Measurements from ENCODE around the gene HOXA13. TPM values are rescaled to one million over a fixed set of nuclear protein-coding genes. Genes with fewer than 3 reads are reported as not detected.

HOXA13 gene
- total RNA-seq, 4 donors from 2014 or later, result not detected

GRCh38 chr7:27151931-27152815 is 47.7 kb downstream of the HOXA13 start, which contains the start of gene HOXA3:
Gene HOXA3, minus strand, starts transcription at chr7:27152583. Its CDS starts 41,943 bp downstream, at chr7:27110640.
- intact Hi-C loops (cut with DNase I), result loop anchor here (5.0 kb wide), 1 partner anchor 285 kb away; no protein-coding TSS in a partner anchor
- 6 to 10% methylated on average over 39 of the region's 53 CpGs for WGBS, 2 donors
- H3K36me3 ChIP-seq, result no peaks in the 10 kb centered on the region
- H3K27ac ChIP-seq, result peak within 1 kb of the TSS in 1 of 3 donors; percentile 0
- TF ChIP-seq POLR2A (IDR thresholded peaks at IDR 0.05), result no peak
- TF ChIP-seq, protein P1, sequence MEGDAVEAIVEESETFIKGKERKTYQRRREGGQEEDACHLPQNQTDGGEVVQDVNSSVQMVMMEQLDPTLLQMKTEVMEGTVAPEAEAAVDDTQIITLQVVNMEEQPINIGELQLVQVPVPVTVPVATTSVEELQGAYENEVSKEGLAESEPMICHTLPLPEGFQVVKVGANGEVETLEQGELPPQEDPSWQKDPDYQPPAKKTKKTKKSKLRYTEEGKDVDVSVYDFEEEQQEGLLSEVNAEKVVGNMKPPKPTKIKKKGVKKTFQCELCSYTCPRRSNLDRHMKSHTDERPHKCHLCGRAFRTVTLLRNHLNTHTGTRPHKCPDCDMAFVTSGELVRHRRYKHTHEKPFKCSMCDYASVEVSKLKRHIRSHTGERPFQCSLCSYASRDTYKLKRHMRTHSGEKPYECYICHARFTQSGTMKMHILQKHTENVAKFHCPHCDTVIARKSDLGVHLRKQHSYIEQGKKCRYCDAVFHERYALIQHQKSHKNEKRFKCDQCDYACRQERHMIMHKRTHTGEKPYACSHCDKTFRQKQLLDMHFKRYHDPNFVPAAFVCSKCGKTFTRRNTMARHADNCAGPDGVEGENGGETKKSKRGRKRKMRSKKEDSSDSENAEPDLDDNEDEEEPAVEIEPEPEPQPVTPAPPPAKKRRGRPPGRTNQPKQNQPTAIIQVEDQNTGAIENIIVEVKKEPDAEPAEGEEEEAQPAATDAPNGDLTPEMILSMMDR (IDR thresholded peaks at IDR 0.05), result no peak
- peaks cover 92% of the 10 kb centered on the region for H3K27me3 ChIP-seq
- H3K4me3 ChIP-seq (replicated peaks in 1 of 3), result no peak within 1 kb of the TSS
- peaks cover 21 to 41% of the 10 kb centered on the region in 2 donors for H3K4me1 ChIP-seq
- no peak for DNase-seq
- H3K9me3 ChIP-seq, result no peaks in the 10 kb centered on the region

- Histone ChIP-seq H3K27me3 (peaks cover 93% of the 10 kb centered on the region), H3K4me3 (replicated peaks in 1 of 3) (no peak overlapping the region), H3K27ac (no peak overlapping the region), H3K4me1 (peaks cover 21 to 39% of the 10 kb centered on the region in 2 donors), H3K36me3 (no peaks in the 10 kb centered on the region), H3K9me3 (no peaks in the 10 kb centered on the region)
- 5 to 12% methylated on average over 17 to 27 of the region's 27 CpGs for WGBS, 2 donors
- DNase-seq, result no peak
- intact Hi-C loops (cut with DNase I), result loop anchor here (5.0 kb wide), 1 partner anchor 284 kb away; no protein-coding TSS in a partner anchor
- no peak for TF ChIP-seq POLR2A (IDR thresholded peaks at IDR 0.05)
- TF ChIP-seq, protein P1 (IDR thresholded peaks at IDR 0.05), result no peak
These were observed 48.5 kb downstream of the HOXA13 start for GRCh38 chr7:27151341-27151930.

- peak; percentile 63 to 64 for DNase-seq
- H3K27me3 ChIP-seq, result peaks cover 91% of the 10 kb centered on the region
- H3K4me1 ChIP-seq, result peaks cover 21 to 32% of the 10 kb centered on the region in 2 donors
- H3K4me3 ChIP-seq (replicated peaks in 1 of 3), result peak overlapping the region in 1 of 3 donors; percentile 23
- H3K9me3 ChIP-seq, result no peaks in the 10 kb centered on the region
- TF ChIP-seq, protein P1 (IDR thresholded peaks at IDR 0.05), result peak; percentile 40 to 90 (median 64)
- peak in 1 of 2 donors; percentile 13 for TF ChIP-seq POLR2A (IDR thresholded peaks at IDR 0.05)
- no peak overlapping the region for H3K27ac ChIP-seq
- 1 to 3% methylated on average over 33 to 37 of the region's 58 CpGs for WGBS, 2 donors
- no peaks in the 10 kb centered on the region for H3K36me3 ChIP-seq
- intact Hi-C loops (cut with DNase I), result loop anchor here (5.0 kb wide), 1 partner anchor 283 kb away; no protein-coding TSS in a partner anchor
These were observed 49.1 kb downstream of the HOXA13 start for GRCh38 chr7:27150568-27151340.

- DNase-seq, result no peak
- no peak overlapping the region for H3K27ac ChIP-seq
- peaks cover 91% of the 10 kb centered on the region for H3K27me3 ChIP-seq
- no peaks in the 10 kb centered on the region for H3K36me3 ChIP-seq
- no peak for TF ChIP-seq POLR2A (IDR thresholded peaks at IDR 0.05)
- 33 to 36% methylated on average over 11 to 13 of the region's 13 CpGs for WGBS, 2 donors
- H3K4me1 ChIP-seq, result peaks cover 18 to 27% of the 10 kb centered on the region in 2 donors
- intact Hi-C loops (cut with DNase I), result loop anchor here (5.0 kb wide), 1 partner anchor 283 kb away; no protein-coding TSS in a partner anchor
- H3K4me3 ChIP-seq (replicated peaks in 1 of 3), result peak overlapping the region in 1 of 3 donors; percentile 23
- no peaks in the 10 kb centered on the region for H3K9me3 ChIP-seq
These were observed 49.9 kb downstream of the HOXA13 start for GRCh38 chr7:27149842-27150567.
